Mesenchymal stem cell (in vitro differentiated cells and primary cell): ENCODE data around the gene SCAPER.

Source experiments
- DNase-seq: peaks from one replicate; pipeline ENCODE4 v3.0.0-alpha.2; 2013
- H2AFZ ChIP-seq: one replicate; pipeline ENCODE4 v1.6.1; 2013; ENCODE audit warnings: low read depth, mild to moderate bottlenecking, control low read depth, inconsistent platforms, low read length, moderate library complexity
- H2AK5ac ChIP-seq: 2 replicates; pipeline ENCODE4 v1.6.1; 2013; ENCODE audit warnings: low read length, moderate library complexity, mild to moderate bottlenecking, inconsistent platforms; ENCODE audit not compliant: severe bottlenecking
- H2BK120ac ChIP-seq: one replicate; pipeline ENCODE4 v1.6.1; 2013; ENCODE audit warnings: low read depth, mild to moderate bottlenecking, inconsistent platforms, low read length, moderate library complexity
- H2BK12ac ChIP-seq, 2 experiments: one replicate each; pipeline ENCODE4 v1.6.1; 2013; ENCODE audit warnings: inconsistent platforms in 2 of 2, low read length in 2 of 2, mild to moderate bottlenecking in 2 of 2, moderate library complexity in 2 of 2, control low read depth in 1 of 2
- H2BK15ac ChIP-seq: one replicate; pipeline ENCODE4 v1.6.1; 2013; ENCODE audit warnings: mild to moderate bottlenecking, low read depth, inconsistent platforms; ENCODE audit not compliant: poor library complexity, severe bottlenecking
- H2BK5ac ChIP-seq: 2 replicates; pipeline ENCODE4 v1.6.1; 2013; ENCODE audit warnings: low read depth, mild to moderate bottlenecking, low read length, control low read depth, inconsistent platforms; ENCODE audit not compliant: poor library complexity, severe bottlenecking
- H3K14ac ChIP-seq, 2 experiments: one replicate each; pipeline ENCODE4 v1.6.1; 2013; ENCODE audit warnings: inconsistent platforms in 2 of 2, low read length in 2 of 2, control low read depth in 1 of 2, mild to moderate bottlenecking in 1 of 2, moderate library complexity in 1 of 2
- H3K18ac ChIP-seq, 2 experiments: one replicate each; pipeline ENCODE4 v1.6.1; 2013; ENCODE audit warnings: inconsistent platforms in 2 of 2, low read length in 2 of 2, control low read depth in 1 of 2, low read depth in 1 of 2, mild to moderate bottlenecking in 1 of 2
- H3K23ac ChIP-seq, 2 experiments: one replicate each; pipeline ENCODE4 v1.6.1; 2013; ENCODE audit warnings: inconsistent platforms in 2 of 2, low read length in 2 of 2, mild to moderate bottlenecking in 2 of 2, moderate library complexity in 2 of 2, control low read depth in 1 of 2
- H3K27ac ChIP-seq: 2 replicates; pipeline ENCODE4 v1.5.1; 2013; ENCODE audit warnings: mild to moderate bottlenecking, moderate library complexity, low read length, control low read depth, inconsistent platforms; ENCODE audit not compliant: poor library complexity, severe bottlenecking
- H3K27me3 ChIP-seq, 2 experiments: 2 replicates each; pipeline versions ENCODE4 v1.6.1 to v1.7.0; 2013; ENCODE audit warnings: low read length in 2 of 2, mild to moderate bottlenecking in 2 of 2, moderate library complexity in 2 of 2, control low read depth in 1 of 2, inconsistent platforms in 1 of 2; ENCODE audit not compliant: control insufficient read depth in 1 of 2, insufficient read depth in 1 of 2
- H3K36me3 ChIP-seq, 2 experiments: 2 replicates each; pipeline versions ENCODE4 v1.6.1 to v1.7.0; 2013; ENCODE audit warnings: low read length in 2 of 2, control low read depth in 1 of 2, inconsistent platforms in 1 of 2, low read depth in 1 of 2, mild to moderate bottlenecking in 1 of 2; ENCODE audit not compliant: insufficient read depth in 2 of 2, control insufficient read depth in 1 of 2
- H3K4ac ChIP-seq, 2 experiments: one replicate each; pipeline ENCODE4 v1.6.1; 2013; ENCODE audit warnings: inconsistent platforms in 2 of 2, low read length in 2 of 2, mild to moderate bottlenecking in 2 of 2, moderate library complexity in 2 of 2, control low read depth in 1 of 2, low read depth in 1 of 2
- H3K4me1 ChIP-seq: 2 replicates; pipeline ENCODE4 v1.6.1; 2013; ENCODE audit warnings: low read depth, low read length, control low read depth; ENCODE audit not compliant: control insufficient read depth, insufficient read depth
- H3K4me2 ChIP-seq: 2 replicates; pipeline ENCODE4 v1.6.1; 2013; ENCODE audit warnings: low read length, mild to moderate bottlenecking, inconsistent platforms; ENCODE audit not compliant: poor library complexity, severe bottlenecking
- H3K4me3 ChIP-seq, 2 experiments: 2 replicates each; pipeline versions ENCODE4 v1.5.1 to v1.7.0; 2013; ENCODE audit warnings: low read length in 2 of 2, mild to moderate bottlenecking in 2 of 2, control low read depth in 1 of 2, low read depth in 1 of 2; ENCODE audit not compliant: insufficient read depth in 1 of 2
- H3K79me1 ChIP-seq: replicated peaks from 2 replicates; pipeline ENCODE4 v1.6.1; 2013; ENCODE audit warnings: mild to moderate bottlenecking, control low read depth, low read length, inconsistent platforms; ENCODE audit not compliant: poor library complexity, severe bottlenecking
- H3K9ac ChIP-seq: 2 replicates; pipeline ENCODE4 v1.7.0; 2013; ENCODE audit warnings: mild to moderate bottlenecking, low read length, moderate library complexity
- H3K9me3 ChIP-seq: 2 replicates; pipeline ENCODE4 v1.7.0; 2013; ENCODE audit warnings: mild to moderate bottlenecking, low read length; ENCODE audit not compliant: control insufficient read depth
- H4K8ac ChIP-seq: one replicate; pipeline ENCODE4 v1.6.1; 2013; ENCODE audit warnings: inconsistent platforms, mild to moderate bottlenecking, low read length, moderate library complexity
- H4K91ac ChIP-seq: one replicate; pipeline ENCODE4 v1.6.1; 2013; ENCODE audit warnings: mild to moderate bottlenecking, low read length, inconsistent platforms
- WGBS: methylation state at CpG from one replicate; pipeline ENCODE4 v1.1.7; 2013; ENCODE audit warnings: mixed read lengths; 5-methylcytosine and 5-hydroxymethylcytosine counted together

Gene SCAPER

DNA sequence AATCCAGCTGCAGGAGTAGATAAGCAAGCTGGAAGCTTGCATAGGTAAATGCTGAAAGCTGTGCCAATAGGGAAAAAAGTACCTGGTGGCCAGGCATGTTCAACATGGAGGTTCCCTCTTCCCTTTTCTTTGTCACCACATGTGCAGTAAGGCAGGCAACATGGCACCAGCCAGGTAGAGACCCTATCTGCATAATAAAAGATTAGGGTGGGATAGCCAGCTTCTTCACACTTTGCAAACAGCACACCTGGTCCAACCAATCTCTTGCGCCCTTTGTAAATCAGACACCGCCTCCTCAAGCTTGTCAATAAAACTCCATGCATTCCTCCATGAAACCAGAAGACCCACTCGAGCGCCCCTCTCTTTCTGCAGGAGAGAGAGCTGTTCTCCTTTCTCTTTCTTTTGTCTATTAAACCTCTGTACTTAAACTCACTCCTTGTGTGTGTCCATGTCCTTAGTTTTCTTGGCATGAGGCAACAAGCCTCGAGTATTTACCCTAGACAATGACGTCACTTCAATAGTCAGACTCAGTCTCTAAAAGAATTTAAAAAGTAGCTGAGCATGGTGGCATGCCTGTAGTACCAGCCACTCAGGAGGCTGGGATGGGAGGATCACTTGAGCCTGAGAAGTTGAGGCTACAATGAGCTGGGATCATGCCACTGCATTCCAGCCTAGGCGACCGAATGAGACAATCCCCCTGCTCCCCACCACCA, 256.3 kb downstream of the SCAPER start:
- Histone ChIP-seq H3K4me2 (no peak overlapping the region), H2BK5ac (no peak overlapping the region), H2BK120ac (no peak overlapping the region), H2BK12ac (no peak overlapping the region), H2AK5ac (no peak overlapping the region), H3K27ac (no peak overlapping the region), H3K4ac (no peak overlapping the region), H3K4me3 (no peak overlapping the region), H2AFZ (no peak overlapping the region), H4K91ac (no peak overlapping the region), H3K27me3 (no peaks in the 10 kb centered on the region), H3K23ac (no peak overlapping the region), H3K9me3 (no peaks in the 10 kb centered on the region), H3K36me3 (no peaks in the 10 kb centered on the region), H3K9ac (no peak overlapping the region), H3K14ac (no peak overlapping the region), H4K8ac (no peak overlapping the region), H3K79me1 (no peaks in the 10 kb centered on the region), H3K18ac (no peak overlapping the region), H3K4me1 (no peaks in the 10 kb centered on the region), H2BK15ac (no peak overlapping the region)
- 98% methylated on average over 5 of the region's 8 CpGs for WGBS
- no peak for DNase-seq

DNA sequence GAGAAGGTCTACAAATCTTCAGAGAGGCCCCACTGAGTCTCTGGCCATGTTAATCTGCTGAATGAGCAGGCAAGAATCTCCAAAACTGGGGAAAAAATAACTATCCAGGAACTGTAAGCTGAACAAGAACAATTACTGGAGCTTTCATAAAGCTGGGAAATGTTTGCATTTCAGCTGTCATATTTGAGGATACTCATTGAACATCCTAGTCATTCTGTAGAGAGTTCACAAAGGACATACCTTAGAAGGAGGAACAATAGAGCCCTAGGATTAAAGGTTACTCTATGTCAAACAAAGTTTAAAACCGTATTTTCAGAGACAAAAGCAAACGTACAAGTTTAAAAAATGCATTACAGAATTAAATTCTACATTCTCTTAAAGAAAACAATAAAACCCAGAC, 257.5 kb downstream of the SCAPER start:
- Histone ChIP-seq H3K4me1 (no peaks in the 10 kb centered on the region), H3K14ac (no peak overlapping the region), H2BK120ac (no peak overlapping the region), H3K23ac (no peak overlapping the region), H3K27ac (no peak overlapping the region), H2BK12ac (no peak overlapping the region), H3K36me3 (peaks cover 0 to 3% of the 10 kb centered on the region in 2 experiments), H3K9me3 (no peaks in the 10 kb centered on the region), H2BK15ac (no peak overlapping the region), H3K18ac (no peak overlapping the region), H3K27me3 (no peaks in the 10 kb centered on the region), H3K4ac (no peak overlapping the region), H4K8ac (no peak overlapping the region), H2AK5ac (no peak overlapping the region), H2BK5ac (no peak overlapping the region), H3K4me2 (no peak overlapping the region), H4K91ac (no peak overlapping the region), H2AFZ (no peak overlapping the region), H3K4me3 (no peak overlapping the region), H3K79me1 (no peaks in the 10 kb centered on the region), H3K9ac (no peak overlapping the region)
- WGBS = no CpG with 5 or more reads among the region's 2 CpGs
- no peak for DNase-seq

GRCh38 chr15:76644646-76645045, 260.5 kb downstream of the SCAPER start:
- no peak overlapping the region for H4K91ac ChIP-seq
- no peak overlapping the region for H3K18ac ChIP-seq
- no peak overlapping the region for H3K14ac ChIP-seq
- H2BK12ac ChIP-seq = no peak overlapping the region
- H3K4me2 ChIP-seq = no peak overlapping the region
- H3K36me3 ChIP-seq = peaks cover 0 to 3% of the 10 kb centered on the region in 2 experiments
- no peak overlapping the region for H2AFZ ChIP-seq
- H3K23ac ChIP-seq = no peak overlapping the region
- H2AK5ac ChIP-seq = no peak overlapping the region
- H3K4ac ChIP-seq = no peak overlapping the region
- H3K27ac ChIP-seq = no peak overlapping the region
- H3K27me3 ChIP-seq = no peaks in the 10 kb centered on the region
- no peaks in the 10 kb centered on the region for H3K79me1 ChIP-seq
- H3K9me3 ChIP-seq = no peaks in the 10 kb centered on the region
- no peak overlapping the region for H2BK15ac ChIP-seq
- no peak overlapping the region for H3K4me3 ChIP-seq
- no peak overlapping the region for H2BK120ac ChIP-seq
- no peak overlapping the region for H3K9ac ChIP-seq
- H2BK5ac ChIP-seq = no peak overlapping the region
- H3K4me1 ChIP-seq = no peaks in the 10 kb centered on the region
- WGBS = no CpG with 5 or more reads among the region's 1 CpG
- H4K8ac ChIP-seq = no peak overlapping the region
- no peak for DNase-seq

DNA sequence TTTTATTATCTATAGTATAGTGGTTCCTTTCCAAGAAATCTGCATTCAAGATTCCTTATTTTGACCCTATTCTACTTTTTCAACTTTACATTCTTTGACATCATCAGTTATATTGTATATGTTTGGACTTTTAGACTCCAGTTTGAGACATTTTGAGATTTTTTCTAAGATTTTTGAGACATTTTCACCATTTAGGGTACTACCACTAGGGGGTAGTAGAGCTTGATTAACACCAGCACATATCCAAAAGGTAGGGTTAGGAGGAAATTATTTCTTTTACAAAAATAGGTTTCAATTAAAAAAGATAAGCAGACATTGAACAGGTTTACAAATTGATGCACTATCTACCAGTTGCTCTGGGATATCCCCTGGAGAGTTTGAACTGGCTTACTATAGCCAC, 262.5 kb downstream of the SCAPER start:
- H2BK12ac ChIP-seq = no peak overlapping the region

More for the DNA sequence above, 262.5 kb downstream of the SCAPER start:
- Histone ChIP-seq H3K27me3 (no peaks in the 10 kb centered on the region), H3K4me1 (no peaks in the 10 kb centered on the region), H3K9ac (no peak overlapping the region), H2BK120ac (no peak overlapping the region), H3K4me2 (no peak overlapping the region), H3K23ac (no peak overlapping the region), H2BK5ac (no peak overlapping the region), H3K4me3 (no peak overlapping the region), H4K91ac (no peak overlapping the region), H3K14ac (no peak overlapping the region), H2AFZ (no peak overlapping the region), H4K8ac (no peak overlapping the region), H2BK15ac (no peak overlapping the region), H3K27ac (no peak overlapping the region), H2AK5ac (no peak overlapping the region), H3K79me1 (no peaks in the 10 kb centered on the region), H3K9me3 (peaks cover 3% of the 10 kb centered on the region), H3K18ac (no peak overlapping the region), H3K36me3 (peaks cover 0 to 3% of the 10 kb centered on the region in 2 experiments), H3K4ac (no peak overlapping the region)
- DNase-seq = no peak
